GM23338 (cell line): Measurements from ENCODE around the gene FGG. TPM values are rescaled to one million over a fixed set of nuclear protein-coding genes. Genes with fewer than 3 reads are reported as not detected.

Source experiments
- ATAC-seq: fragments of 200-7000 bp; cut with Tn5 transposase; 3 replicates; pipeline ENCODE4 v1.9.1; 2020
- DNase-seq: peaks from one replicate; pipeline ENCODE4 v3.0.0-alpha.2; 2015; ENCODE audit warnings: low spot score
- H2AFZ ChIP-seq: fragments of 200-600 bp; sonication (generic); 2 replicates; pipeline ENCODE4 v1.8.0; 2016; ENCODE audit warnings: antibody characterized with exemption, mild to moderate bottlenecking, moderate library complexity
- H3F3A ChIP-seq: fragments of 200-600 bp; sonication (generic); replicated peaks from 2 replicates; pipeline ENCODE4 v1.8.0; 2017; ENCODE audit warnings: antibody characterized with exemption, mixed run types, low read depth
- H3K27ac ChIP-seq: fragments of 200-600 bp; sonication (generic); 2 replicates; pipeline ENCODE4 v1.6.1; 2016; ENCODE audit warnings: low read depth
- H3K27me3 ChIP-seq: fragments of 200-600 bp; sonication (generic); 2 replicates; pipeline ENCODE4 v1.8.0; 2016; ENCODE audit warnings: mild to moderate bottlenecking, mixed run types, moderate library complexity; ENCODE audit not compliant: insufficient read depth
- H3K36me3 ChIP-seq: fragments of 200-600 bp; sonication (generic); 2 replicates; pipeline ENCODE4 v1.8.0; 2016; ENCODE audit warnings: mild to moderate bottlenecking; ENCODE audit not compliant: insufficient read depth
- H3K4me1 ChIP-seq: fragments of 200-600 bp; sonication (generic); 2 replicates; pipeline ENCODE4 v1.8.0; 2016; ENCODE audit warnings: mild to moderate bottlenecking, moderate library complexity; ENCODE audit not compliant: insufficient read depth
- H3K4me2 ChIP-seq: fragments of 200-600 bp; sonication (generic); 2 replicates; pipeline ENCODE4 v1.7.1; 2017; ENCODE audit warnings: mixed run types
- H3K4me3 ChIP-seq: fragments of 200-600 bp; sonication (generic); 2 replicates; pipeline ENCODE4 v1.6.1; 2016; ENCODE audit warnings: mixed run types
- H3K79me2 ChIP-seq: fragments of 200-600 bp; sonication (generic); replicated peaks from 2 replicates; pipeline ENCODE4 v1.8.0; 2017; ENCODE audit warnings: mild to moderate bottlenecking; ENCODE audit not compliant: insufficient read depth
- H3K9me2 ChIP-seq: fragments of 200-600 bp; sonication (generic); 2 replicates; pipeline ENCODE4 v1.8.0; 2017; ENCODE audit not compliant: insufficient read depth
- H4K20me1 ChIP-seq: fragments of 200-600 bp; sonication (generic); replicated peaks from 2 replicates; pipeline ENCODE4 v1.8.0; 2017; ENCODE audit warnings: mild to moderate bottlenecking; ENCODE audit not compliant: insufficient read depth
- H3K27ac Mint-ChIP-seq: 2 replicates; pipeline ENCODE4 v1.8.0; 2020; ENCODE audit warnings: inconsistent platforms, mild to moderate bottlenecking, moderate library complexity, mixed read lengths
- H3K27me3 Mint-ChIP-seq: 3 replicates; pipeline ENCODE4 v1.8.0; 2022; ENCODE audit warnings: low read depth, mild to moderate bottlenecking, moderate library complexity, mixed read lengths, inconsistent platforms; ENCODE audit not compliant: insufficient read depth, poor library complexity
- H3K36me3 Mint-ChIP-seq: 3 replicates; pipeline ENCODE4 v1.8.0; 2021; ENCODE audit warnings: low read depth, mild to moderate bottlenecking, inconsistent platforms, moderate library complexity, mixed read lengths
- H3K4me1 Mint-ChIP-seq: 3 replicates; pipeline ENCODE4 v1.8.0; 2020; ENCODE audit warnings: mild to moderate bottlenecking, inconsistent platforms, mixed read lengths
- H3K4me3 Mint-ChIP-seq: 3 replicates; pipeline ENCODE4 v1.8.0; 2021; ENCODE audit warnings: moderate library complexity, mild to moderate bottlenecking, inconsistent platforms, mixed read lengths
- H3K9me3 Mint-ChIP-seq: 3 replicates; pipeline ENCODE4 v1.8.0; 2020; ENCODE audit warnings: moderate library complexity, mild to moderate bottlenecking, inconsistent platforms, mixed read lengths
- CREB1 ChIP-seq: fragments of 250-450 bp; sonication (Bioruptor Pico); IDR thresholded peaks from 2 replicates; pipeline ENCODE4 v1.5.0; 2020; ENCODE audit warnings: low read depth, mild to moderate bottlenecking, moderate library complexity
- ETS1 ChIP-seq: IDR thresholded peaks from 2 replicates; pipeline ENCODE4 v1.6.1; 2016; ENCODE audit warnings: antibody characterized with exemption
- EZH2 ChIP-seq: fragments of 200-600 bp; sonication (generic); IDR thresholded peaks from one replicate; pipeline ENCODE4 v1.8.0; 2017; ENCODE audit warnings: antibody characterized with exemption, mild to moderate bottlenecking, low read depth; ENCODE audit not compliant: unreplicated experiment
- JUNB ChIP-seq: IDR thresholded peaks from one replicate; pipeline ENCODE4 v1.6.1; 2016; ENCODE audit warnings: antibody characterized with exemption; ENCODE audit not compliant: unreplicated experiment
- NANOG ChIP-seq: IDR thresholded peaks from 2 replicates; pipeline ENCODE4 v1.6.1; 2016; ENCODE audit warnings: antibody characterized with exemption, borderline replicate concordance
- POLR2AphosphoS5 ChIP-seq: IDR thresholded peaks from 2 replicates; pipeline ENCODE4 v1.6.1; 2016; ENCODE audit warnings: antibody characterized with exemption, low read depth
- STAT1 ChIP-seq: IDR thresholded peaks from one replicate; pipeline ENCODE4 v1.6.1; 2016; ENCODE audit warnings: antibody characterized with exemption; ENCODE audit not compliant: unreplicated experiment
- ZNF114 ChIP-seq: fragments of 250-450 bp; sonication (Bioruptor Pico); IDR thresholded peaks from 2 replicates; pipeline ENCODE4 v1.5.0; 2020; ENCODE audit warnings: mild to moderate bottlenecking, moderate library complexity
- ZNF331 ChIP-seq: fragments of 250-450 bp; sonication (Bioruptor Pico); IDR thresholded peaks from 2 replicates; pipeline ENCODE4 v1.5.0; 2020; ENCODE audit warnings: low read depth, mild to moderate bottlenecking, moderate library complexity
- ZNF462 ChIP-seq: fragments of 250-450 bp; sonication (Bioruptor Pico); IDR thresholded peaks from 2 replicates; pipeline ENCODE4 v1.5.0; 2020; ENCODE audit warnings: mild to moderate bottlenecking, moderate library complexity
- polyA plus RNA-seq: library from polyadenylated mRNA; unstranded; fragments of >200 nt; fragmentation: Nextera tagmentation; extraction: Ambion mirVana; gene quantifications from 2 replicates; pipeline ENCODE4 v1.2.1, GENCODE V29; 2016
- total RNA-seq: library from RNA; depleted of rRNA; stranded (reverse); fragments of >200 nt; shearing (Covaris generic); gene quantifications from 2 replicates; pipeline ENCODE4 v1.2.3, GENCODE V29; 2014
- TF ChIP-seq, protein P1 (sequence below): IDR thresholded peaks from one replicate; pipeline ENCODE4 v1.6.1; 2018; ENCODE audit warnings: antibody characterized with exemption; ENCODE audit not compliant: unreplicated experiment

FGG gene
- total and polyA plus RNA-seq, 2 experiments from 2014 or later: not detected

- TF ChIP-seq ZNF462 (CRISPR knock-in tag) (no peak), POLR2AphosphoS5 (no peak), JUNB (no peak), NANOG (no peak)
These were observed 27.0 kb downstream of the FGG start (continued) for GRCh38 chr4:154585369-154586018.

DNA sequence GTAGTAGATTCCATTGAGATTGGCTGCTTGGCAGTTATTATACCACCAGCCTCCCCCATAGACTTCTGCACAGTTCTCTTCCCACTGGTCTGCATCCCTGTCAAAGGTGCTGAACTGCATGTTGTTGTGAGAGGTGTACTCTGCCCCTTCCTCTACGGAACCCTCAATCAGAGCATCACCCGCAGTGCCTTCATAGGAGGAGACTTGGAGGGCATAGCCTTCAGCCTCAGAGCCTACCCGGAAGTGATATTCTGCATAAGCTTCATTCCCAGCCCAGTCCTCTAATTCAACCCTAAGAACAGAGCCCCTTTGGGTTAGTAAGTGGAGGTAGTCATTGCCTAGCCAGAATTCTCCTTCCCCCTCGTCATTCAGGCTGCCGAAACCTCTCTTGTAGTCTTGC lies 28.2 kb downstream of the FGG start:
- no peaks in the 10 kb centered on the region; the same call in 1 of the 2 replicates for H3K9me2 ChIP-seq
- DNase-seq (no peak), ATAC-seq (no peak)
- Mint-ChIP-seq H3K4me3 (no peak overlapping the region), H3K9me3 (no peaks in the 10 kb centered on the region), H3K4me1 (no peaks in the 10 kb centered on the region; the same call in 2 of the 3 replicates), H3K27ac (no peak overlapping the region), H3K27me3 (peaks cover 3% of the 10 kb centered on the region), H3K36me3 (no peaks in the 10 kb centered on the region)
- H3K36me3 ChIP-seq: no peaks in the 10 kb centered on the region
- no peak overlapping the region for H3K27ac ChIP-seq
- H3K79me2 ChIP-seq: no peaks in the 10 kb centered on the region
- no peaks in the 10 kb centered on the region for H3K4me1 ChIP-seq
- no peak overlapping the region for H3K4me2 ChIP-seq
- H3F3A ChIP-seq: no peaks in the 10 kb centered on the region
- H3K27me3 ChIP-seq: no peaks in the 10 kb centered on the region
- no peak overlapping the region for H3K4me3 ChIP-seq
- no peaks in the 10 kb centered on the region for H4K20me1 ChIP-seq
- peak overlapping the region; percentile 8; the same call in 1 of the 2 replicates for H2AFZ ChIP-seq
- TF ChIP-seq ETS1: no peak
- no peak for TF ChIP-seq ZNF331
- no peak for TF ChIP-seq ZNF114
- TF ChIP-seq POLR2AphosphoS5: no peak
- TF ChIP-seq CREB1: no peak
- TF ChIP-seq, protein P1, sequence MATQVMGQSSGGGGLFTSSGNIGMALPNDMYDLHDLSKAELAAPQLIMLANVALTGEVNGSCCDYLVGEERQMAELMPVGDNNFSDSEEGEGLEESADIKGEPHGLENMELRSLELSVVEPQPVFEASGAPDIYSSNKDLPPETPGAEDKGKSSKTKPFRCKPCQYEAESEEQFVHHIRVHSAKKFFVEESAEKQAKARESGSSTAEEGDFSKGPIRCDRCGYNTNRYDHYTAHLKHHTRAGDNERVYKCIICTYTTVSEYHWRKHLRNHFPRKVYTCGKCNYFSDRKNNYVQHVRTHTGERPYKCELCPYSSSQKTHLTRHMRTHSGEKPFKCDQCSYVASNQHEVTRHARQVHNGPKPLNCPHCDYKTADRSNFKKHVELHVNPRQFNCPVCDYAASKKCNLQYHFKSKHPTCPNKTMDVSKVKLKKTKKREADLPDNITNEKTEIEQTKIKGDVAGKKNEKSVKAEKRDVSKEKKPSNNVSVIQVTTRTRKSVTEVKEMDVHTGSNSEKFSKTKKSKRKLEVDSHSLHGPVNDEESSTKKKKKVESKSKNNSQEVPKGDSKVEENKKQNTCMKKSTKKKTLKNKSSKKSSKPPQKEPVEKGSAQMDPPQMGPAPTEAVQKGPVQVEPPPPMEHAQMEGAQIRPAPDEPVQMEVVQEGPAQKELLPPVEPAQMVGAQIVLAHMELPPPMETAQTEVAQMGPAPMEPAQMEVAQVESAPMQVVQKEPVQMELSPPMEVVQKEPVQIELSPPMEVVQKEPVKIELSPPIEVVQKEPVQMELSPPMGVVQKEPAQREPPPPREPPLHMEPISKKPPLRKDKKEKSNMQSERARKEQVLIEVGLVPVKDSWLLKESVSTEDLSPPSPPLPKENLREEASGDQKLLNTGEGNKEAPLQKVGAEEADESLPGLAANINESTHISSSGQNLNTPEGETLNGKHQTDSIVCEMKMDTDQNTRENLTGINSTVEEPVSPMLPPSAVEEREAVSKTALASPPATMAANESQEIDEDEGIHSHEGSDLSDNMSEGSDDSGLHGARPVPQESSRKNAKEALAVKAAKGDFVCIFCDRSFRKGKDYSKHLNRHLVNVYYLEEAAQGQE: no peak
- no peak for TF ChIP-seq EZH2
- TF ChIP-seq STAT1: no peak
- no peak for TF ChIP-seq NANOG
